Measurements from ENCODE around the gene TBCD.

TBCD gene

DNA sequence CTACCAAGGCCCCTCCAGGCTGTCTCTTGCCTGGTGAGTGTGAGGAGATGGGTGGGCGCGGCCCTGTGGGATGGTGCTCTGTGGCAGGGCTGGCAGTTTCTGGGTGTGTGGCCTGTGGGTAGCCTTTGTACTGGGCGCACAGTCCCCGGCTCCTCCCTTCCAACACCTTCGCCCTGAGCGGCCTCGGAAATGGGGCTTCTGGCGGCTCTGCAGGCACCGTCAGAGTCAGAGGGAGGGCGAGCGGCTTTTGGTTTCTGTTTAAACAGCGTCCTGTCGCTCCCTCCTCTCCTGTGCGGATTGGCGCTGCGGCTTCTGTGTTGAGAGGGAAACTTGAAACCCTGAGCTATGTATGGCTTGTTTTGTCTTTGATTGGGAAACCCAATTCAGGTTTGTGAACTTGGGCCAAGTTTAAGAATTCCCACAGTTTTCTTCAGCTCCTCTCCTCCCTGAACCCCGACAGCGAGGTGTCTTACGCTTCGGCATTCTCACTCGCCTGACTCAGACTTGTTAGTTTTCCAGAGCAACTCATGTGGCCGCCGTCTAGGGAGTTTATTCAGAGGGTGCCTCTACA lies 96.2 kb downstream of the TBCD start:
- no peaks in the 10 kb centered on the region for H3K36me3 Mint-ChIP-seq
- H3K9me3 Mint-ChIP-seq = no peaks in the 10 kb centered on the region
- H3K27ac Mint-ChIP-seq = peak overlapping the region; percentile 26
- ATAC-seq (peak; percentile 94), DNase-seq (ENCODE audit: low spot score in 2 of 2) (peak in 1 of 2 donors; percentile 60)
- peak overlapping the region; percentile 51 for H3K4me3 Mint-ChIP-seq
- peaks cover 30% of the 10 kb centered on the region for H3K4me1 Mint-ChIP-seq

DNA sequence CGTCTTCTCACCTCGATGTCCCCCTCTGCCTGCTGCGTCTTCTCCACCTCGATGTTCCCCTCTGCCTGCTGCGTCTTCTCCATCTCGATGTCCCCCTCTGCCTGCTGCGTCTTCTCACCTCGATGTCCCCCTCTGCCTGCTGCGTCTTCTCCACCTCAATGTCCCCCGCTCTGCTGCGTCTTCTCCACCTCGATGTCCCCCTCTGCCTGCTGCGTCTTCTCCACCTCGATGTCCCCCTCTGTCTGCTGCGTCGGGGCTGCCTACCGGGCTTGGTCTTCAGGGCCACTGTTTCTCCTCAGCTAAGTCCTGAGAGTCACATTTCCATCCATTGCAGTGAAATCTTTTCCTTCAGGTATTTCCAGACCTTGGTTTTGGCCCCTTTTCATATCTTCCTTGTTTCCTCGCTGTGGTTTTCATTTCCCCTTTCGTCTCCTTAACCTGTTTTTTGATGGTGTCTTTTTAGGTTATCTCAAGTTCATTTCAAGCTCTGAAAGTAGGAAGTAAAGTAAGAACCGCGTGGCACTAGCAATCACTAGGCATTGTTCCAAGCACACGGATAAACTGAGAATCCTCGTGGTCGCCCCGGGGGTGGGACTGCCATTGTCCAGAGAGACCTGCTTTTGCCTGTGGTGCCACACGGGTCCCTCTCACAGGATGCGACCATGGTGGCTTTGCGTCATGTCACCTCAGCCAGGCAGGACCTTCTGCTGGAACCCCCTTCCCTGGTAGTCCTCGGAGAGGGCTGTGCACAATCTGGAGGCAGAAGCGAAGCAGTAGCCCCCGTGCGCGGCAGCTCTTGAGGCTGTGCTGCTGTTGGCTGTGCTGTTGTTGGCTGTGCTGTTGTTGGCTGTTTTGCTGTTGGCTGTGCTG lies 97.4 kb downstream of the TBCD start:
- H3K4me3 Mint-ChIP-seq = peak overlapping the region; percentile 26
- no peak for DNase-seq (ENCODE audit: low spot score in 2 of 2)
- no peaks in the 10 kb centered on the region for H3K36me3 Mint-ChIP-seq
- no peaks in the 10 kb centered on the region for H3K9me3 Mint-ChIP-seq
- no peak for ATAC-seq
- peak overlapping the region; percentile 74 for H3K27ac Mint-ChIP-seq
- peaks cover 23% of the 10 kb centered on the region for H3K4me1 Mint-ChIP-seq

DNA sequence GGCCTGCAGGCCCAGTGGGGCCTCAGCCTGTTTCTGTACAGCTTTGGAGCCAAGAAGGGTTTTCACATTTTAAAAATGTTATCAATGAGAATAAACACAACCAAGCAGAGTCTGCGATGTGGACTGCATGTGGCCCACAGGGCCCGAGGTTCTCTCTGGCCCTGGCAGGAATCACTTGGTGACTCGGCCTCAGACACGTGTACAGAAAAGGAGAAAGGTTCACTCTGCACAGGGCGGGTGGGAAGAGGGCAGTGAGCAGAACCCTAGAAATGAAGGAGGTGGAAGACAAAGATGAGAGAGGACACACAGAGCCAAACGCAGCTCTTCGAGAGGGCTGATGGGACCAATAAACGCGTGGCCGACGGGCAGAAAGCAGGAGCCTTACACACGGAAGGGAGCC lies 99.5 kb downstream of the TBCD start:
- Mint-ChIP-seq H3K4me1 (peaks cover 7% of the 10 kb centered on the region), H3K36me3 (peaks cover 10% of the 10 kb centered on the region), H3K9me3 (no peaks in the 10 kb centered on the region), H3K27ac (no peak overlapping the region), H3K4me3 (no peak overlapping the region)
- DNase-seq (ENCODE audit: low spot score in 2 of 2) (no peak), ATAC-seq (no peak)

GRCh38 chr17:82854226-82854625 lies 102.4 kb downstream of the TBCD start:
- no peak for ATAC-seq
- Mint-ChIP-seq H3K36me3 (peaks cover 16% of the 10 kb centered on the region), H3K4me3 (no peak overlapping the region), H3K4me1 (peaks cover 16% of the 10 kb centered on the region), H3K27ac (peak overlapping the region; percentile 71), H3K9me3 (no peaks in the 10 kb centered on the region)
- no peak for DNase-seq (ENCODE audit: low spot score in 2 of 2)

- no peak overlapping the region for H3K27ac Mint-ChIP-seq
- H3K4me1 Mint-ChIP-seq = peaks cover 32% of the 10 kb centered on the region
- ATAC-seq (no peak), DNase-seq (ENCODE audit: low spot score in 2 of 2) (no peak)
- no peaks in the 10 kb centered on the region for H3K9me3 Mint-ChIP-seq
- H3K36me3 Mint-ChIP-seq = peaks cover 16% of the 10 kb centered on the region
- no peak overlapping the region for H3K4me3 Mint-ChIP-seq
Observed at GRCh38 chr17:82856361-82856760, 104.5 kb downstream of the TBCD start.

DNA sequence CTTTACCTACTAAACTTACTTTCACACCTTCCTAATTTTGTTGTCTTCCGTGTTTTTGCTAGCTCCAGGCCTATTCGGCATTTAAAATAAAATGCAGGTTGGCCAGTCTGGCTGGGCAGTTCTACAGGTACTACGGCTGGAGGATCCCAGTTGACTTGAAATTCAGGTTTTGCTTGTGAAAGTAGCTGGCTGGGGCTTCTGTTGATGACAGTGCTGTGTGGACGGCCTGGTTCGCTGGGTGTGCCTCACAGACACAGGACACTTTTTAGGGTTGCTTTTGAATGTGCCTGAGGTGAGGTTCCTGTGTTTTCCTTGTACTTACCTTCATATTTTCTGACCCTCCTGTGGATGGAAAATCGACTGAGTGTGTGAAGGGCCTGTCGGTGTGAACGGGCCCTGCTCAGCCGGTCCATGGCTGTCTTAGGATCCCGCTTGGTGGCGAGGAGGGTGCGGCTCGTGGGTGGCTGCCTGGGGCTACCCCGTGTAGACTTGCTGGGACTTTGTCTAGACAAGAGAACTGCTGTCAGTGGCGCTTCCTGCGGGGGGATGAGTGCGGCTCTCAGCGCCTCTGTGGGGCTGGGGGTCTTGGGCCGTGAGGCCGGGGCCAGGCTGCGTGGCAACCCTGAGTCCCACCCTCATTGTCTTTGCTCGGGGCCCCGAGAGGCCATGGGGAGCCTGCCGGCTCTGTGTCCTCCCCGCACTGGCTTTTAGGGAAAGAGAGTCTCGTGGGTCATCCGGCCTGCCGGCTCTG lies 106.7 kb downstream of the TBCD start:
- DNase-seq (ENCODE audit: low spot score in 2 of 2) (no peak), ATAC-seq (peak; percentile 3)
- Mint-ChIP-seq H3K36me3 (peaks cover 16% of the 10 kb centered on the region), H3K4me1 (peaks cover 50% of the 10 kb centered on the region), H3K4me3 (peak overlapping the region; percentile 82), H3K27ac (peak overlapping the region; percentile 96), H3K9me3 (no peaks in the 10 kb centered on the region)

- H3K9me3 Mint-ChIP-seq = no peaks in the 10 kb centered on the region
- no peak for DNase-seq (ENCODE audit: low spot score in 2 of 2)
- peaks cover 16% of the 10 kb centered on the region for H3K36me3 Mint-ChIP-seq
Observed at GRCh38 chr17:82859431-82860403, 107.9 kb downstream of the TBCD start.

GRCh38 chr17:82860606-82861392 lies 108.9 kb downstream of the TBCD start:
- no peak for ATAC-seq
- H3K36me3 Mint-ChIP-seq = peaks cover 6% of the 10 kb centered on the region
- no peak for DNase-seq (ENCODE audit: low spot score in 2 of 2)
- no peaks in the 10 kb centered on the region for H3K9me3 Mint-ChIP-seq
- peak overlapping the region; percentile 82 for H3K4me3 Mint-ChIP-seq
- H3K4me1 Mint-ChIP-seq = peaks cover 72% of the 10 kb centered on the region
- peak overlapping the region; percentile 96 for H3K27ac Mint-ChIP-seq

More at GRCh38 chr17:82859431-82860403, 107.9 kb downstream of the TBCD start:
- peak overlapping the region; percentile 96 for H3K27ac Mint-ChIP-seq
- H3K4me1 Mint-ChIP-seq = peaks cover 61% of the 10 kb centered on the region
- peak overlapping the region; percentile 82 for H3K4me3 Mint-ChIP-seq
- peak; percentile 72 for ATAC-seq

DNA sequence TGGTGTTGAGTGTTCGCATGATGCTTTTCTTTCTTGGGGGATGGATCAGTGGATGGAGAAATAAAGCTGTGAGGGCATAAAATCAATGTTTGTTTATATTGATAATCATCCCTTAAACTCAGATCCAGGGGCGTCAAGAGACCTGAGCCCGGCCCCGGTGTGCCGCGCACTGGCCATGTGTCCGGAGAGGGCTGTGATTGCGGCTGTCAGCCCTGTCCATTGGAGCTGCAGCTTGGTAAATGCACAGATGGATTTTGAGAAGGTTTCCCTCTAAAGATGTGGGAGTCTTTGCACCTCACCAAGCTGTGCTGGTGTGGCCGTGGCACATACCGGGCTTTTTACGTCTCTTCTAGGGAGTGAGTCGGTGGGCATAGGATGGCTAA lies 109.5 kb downstream of the TBCD start:
- no peak overlapping the region for H3K27ac Mint-ChIP-seq
- no peaks in the 10 kb centered on the region for H3K9me3 Mint-ChIP-seq
- DNase-seq (ENCODE audit: low spot score in 2 of 2) = no peak
- H3K36me3 Mint-ChIP-seq = peaks cover 6% of the 10 kb centered on the region
- H3K4me3 Mint-ChIP-seq = peak overlapping the region; percentile 82
- H3K4me1 Mint-ChIP-seq = peaks cover 78% of the 10 kb centered on the region
- ATAC-seq = no peak

DNA sequence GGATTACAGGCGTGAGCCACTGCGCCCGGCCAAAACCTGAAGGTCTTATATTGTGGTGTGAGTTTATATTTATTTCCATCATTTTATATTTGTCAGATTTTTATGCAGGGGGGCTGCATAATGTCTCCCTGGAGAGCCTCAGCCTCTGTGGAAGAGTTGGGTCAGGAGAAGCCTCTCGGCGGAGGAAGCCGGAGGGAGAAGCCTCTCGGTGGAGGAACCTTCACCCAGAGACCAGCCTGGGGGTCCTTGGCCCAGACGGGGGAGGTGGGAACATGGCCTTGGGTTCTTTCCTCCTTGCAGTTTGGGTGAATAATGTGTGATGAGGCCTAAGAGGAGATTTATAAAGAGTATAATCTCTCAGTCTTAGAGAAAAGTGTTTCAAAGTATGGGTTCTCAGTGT lies 110.3 kb downstream of the TBCD start:
- Mint-ChIP-seq H3K27ac (peak overlapping the region; percentile 96), H3K36me3 (peaks cover 4% of the 10 kb centered on the region), H3K9me3 (no peaks in the 10 kb centered on the region), H3K4me3 (peak overlapping the region; percentile 90), H3K4me1 (peaks cover 84% of the 10 kb centered on the region)
- DNase-seq (ENCODE audit: low spot score in 2 of 2) (no peak), ATAC-seq (no peak)

DNA sequence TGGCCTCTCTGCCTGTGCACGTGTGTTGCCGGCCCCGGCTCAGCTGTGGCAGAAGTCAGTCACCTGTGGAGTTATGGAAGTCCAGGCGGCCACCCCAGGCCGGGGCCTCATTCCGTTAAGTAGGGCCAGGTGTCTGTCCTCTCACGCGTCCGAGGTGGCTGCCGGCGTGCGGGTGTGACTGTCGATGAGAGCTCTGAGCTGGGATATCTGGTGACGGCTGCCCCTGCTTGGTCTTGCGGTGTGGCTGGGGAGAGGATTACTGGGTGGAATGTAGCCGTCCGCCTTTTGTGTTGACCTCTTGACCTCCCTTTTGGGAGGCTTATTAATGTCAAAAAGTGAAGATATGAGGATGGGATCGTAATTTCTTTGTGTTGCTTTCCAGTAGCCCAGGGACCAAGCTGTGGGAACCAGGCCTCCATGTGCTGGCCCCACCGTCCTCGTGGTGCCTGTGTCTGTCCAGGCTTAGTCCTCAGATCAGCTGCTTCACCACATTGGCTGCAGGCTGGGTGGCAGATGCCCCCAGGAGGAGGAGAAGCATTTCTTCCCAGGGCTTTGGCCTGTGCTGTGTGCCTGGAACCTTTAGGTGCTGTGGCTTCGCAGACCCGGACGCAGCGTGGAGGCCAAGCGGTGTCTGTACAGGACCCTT lies 111.0 kb downstream of the TBCD start:
- Mint-ChIP-seq H3K27ac (peak overlapping the region; percentile 96), H3K36me3 (no peaks in the 10 kb centered on the region), H3K9me3 (no peaks in the 10 kb centered on the region), H3K4me1 (peaks cover 90% of the 10 kb centered on the region), H3K4me3 (peak overlapping the region; percentile 90)
- ATAC-seq = no peak
- DNase-seq (ENCODE audit: low spot score in 2 of 2) = no peak

DNA sequence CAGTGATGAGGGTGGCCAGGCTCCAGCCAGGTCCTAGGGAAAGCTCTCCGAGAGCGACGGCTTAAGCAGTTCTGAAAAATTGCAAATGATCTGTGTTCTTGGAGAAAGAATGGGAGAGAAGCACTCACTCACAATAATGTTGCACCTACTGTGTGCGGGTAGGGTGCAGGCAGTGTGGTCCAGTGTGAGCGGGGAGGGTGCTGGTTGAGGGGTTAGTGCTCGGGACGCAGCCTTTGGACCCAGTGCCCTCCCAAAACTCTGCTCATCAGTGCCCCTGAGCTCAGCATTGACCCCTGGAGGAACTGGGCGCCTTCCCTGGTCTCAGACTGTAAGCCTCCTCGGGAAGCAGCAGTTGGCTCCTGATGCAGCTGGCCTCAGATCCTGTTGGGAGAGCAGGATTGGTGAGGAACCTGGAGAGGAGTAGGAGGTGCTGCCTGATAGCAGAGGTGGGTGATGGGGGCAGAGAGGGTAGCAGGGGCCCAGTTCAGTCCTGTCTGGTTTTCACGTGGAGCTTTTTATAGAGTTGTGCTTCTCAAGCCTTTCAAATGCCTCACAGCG lies 111.6 kb downstream of the TBCD start:
- Mint-ChIP-seq H3K9me3 (no peaks in the 10 kb centered on the region), H3K4me3 (peak overlapping the region; percentile 90), H3K36me3 (no peaks in the 10 kb centered on the region), H3K27ac (peak overlapping the region; percentile 96), H3K4me1 (peaks cover 89% of the 10 kb centered on the region)
- ATAC-seq (no peak), DNase-seq (ENCODE audit: low spot score in 2 of 2) (no peak)

DNA sequence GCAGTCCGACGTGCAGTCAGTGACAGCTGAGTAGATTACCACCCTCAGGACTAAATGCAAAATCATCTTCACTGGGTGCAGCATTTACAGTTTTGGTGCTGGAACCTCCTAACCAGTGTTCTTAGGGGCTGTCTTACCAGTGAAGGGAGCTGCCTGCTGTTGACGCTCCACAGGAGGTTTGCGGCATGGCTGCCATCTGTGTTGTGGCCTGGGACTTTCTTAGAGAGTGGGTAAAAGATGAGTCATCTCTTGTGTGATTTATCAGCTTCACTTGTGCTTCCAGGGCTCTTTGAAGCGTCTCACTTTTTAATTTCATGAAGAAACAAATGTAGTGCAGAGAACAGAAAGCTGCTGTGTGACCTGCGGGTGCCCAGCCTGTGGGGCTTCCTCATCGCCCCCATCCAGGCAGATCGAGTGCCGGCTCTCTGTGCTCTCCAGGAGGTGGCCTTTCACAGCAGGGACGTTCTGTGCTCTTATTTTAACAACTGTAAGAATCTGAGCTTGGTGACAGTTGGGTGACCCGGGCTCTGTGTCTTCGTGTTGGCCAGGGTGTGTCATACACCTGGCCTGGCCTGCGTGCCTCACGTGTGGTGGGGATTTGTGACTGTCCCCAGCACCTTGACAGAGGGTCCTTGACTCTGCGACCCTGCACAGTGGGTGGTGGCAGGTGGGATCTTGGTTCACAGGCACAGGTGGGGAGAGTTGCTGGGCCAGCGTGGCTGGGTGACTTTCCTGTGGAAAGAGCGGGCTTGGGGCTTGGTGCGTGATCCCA lies 112.3 kb downstream of the TBCD start:
- DNase-seq (ENCODE audit: low spot score in 2 of 2) (peak; percentile 66 to 90), ATAC-seq (peak; percentile 94)
- H3K4me3 Mint-ChIP-seq = peak overlapping the region; percentile 90
- H3K27ac Mint-ChIP-seq = peak overlapping the region; percentile 96
- H3K9me3 Mint-ChIP-seq = no peaks in the 10 kb centered on the region
- H3K36me3 Mint-ChIP-seq = no peaks in the 10 kb centered on the region
- peaks cover 87% of the 10 kb centered on the region for H3K4me1 Mint-ChIP-seq
